ENCODE results near the gene MAP3K5. TPM values are rescaled to one million over a fixed set of nuclear protein-coding genes. Genes with fewer than 3 reads are reported as not detected.

The MAP3K5 gene
- polyA plus RNA-seq, 1 experiment = 2.5 TPM

- POLR2A ChIA-PET = no interaction called here
These were observed 280.4 kb downstream of the MAP3K5 start for GRCh38 chr6:136511926-136512325.

GRCh38 chr6:136511397-136511796, 280.9 kb downstream of the MAP3K5 start:
- CTCF ChIA-PET = interaction anchor here (1.4 kb wide), 1 partner anchor 10 kb away, joined by 3 read pairs; no protein-coding TSS in a partner anchor
- H3K27me3 ChIP-seq (ENCODE audit: control insufficient read depth, insufficient read depth, low read length) = no peaks in the 10 kb centered on the region; the same call in 1 of the 2 replicates
- no peak for DNase-seq (ENCODE audit: low read depth)
- H3K36me3 ChIP-seq (ENCODE audit: control insufficient read depth, insufficient read depth, low read length) = no peaks in the 10 kb centered on the region
- TF ChIP-seq CTCF (IDR thresholded peaks at IDR 0.05; ENCODE audit: insufficient read depth, low read depth, low read length) = no peak
- POLR2A ChIA-PET = no interaction called here
- no peak overlapping the region for H3K4me3 ChIP-seq (ENCODE audit: low read depth, low read length)

More at GRCh38 chr6:136511926-136512325, 280.4 kb downstream of the MAP3K5 start:
- no peaks in the 10 kb centered on the region; the same call in 1 of the 2 replicates for H3K27me3 ChIP-seq (ENCODE audit: control insufficient read depth, insufficient read depth, low read length)
- no peak overlapping the region for H3K4me3 ChIP-seq (ENCODE audit: low read depth, low read length)
- CTCF ChIA-PET = interaction anchor here (1.4 kb wide), 1 partner anchor 9 kb away, joined by 3 read pairs; no protein-coding TSS in a partner anchor
- no peak for DNase-seq (ENCODE audit: low read depth)
- no peak for TF ChIP-seq CTCF (IDR thresholded peaks at IDR 0.05; ENCODE audit: insufficient read depth, low read depth, low read length)
- H3K36me3 ChIP-seq (ENCODE audit: control insufficient read depth, insufficient read depth, low read length) = no peaks in the 10 kb centered on the region

DNA sequence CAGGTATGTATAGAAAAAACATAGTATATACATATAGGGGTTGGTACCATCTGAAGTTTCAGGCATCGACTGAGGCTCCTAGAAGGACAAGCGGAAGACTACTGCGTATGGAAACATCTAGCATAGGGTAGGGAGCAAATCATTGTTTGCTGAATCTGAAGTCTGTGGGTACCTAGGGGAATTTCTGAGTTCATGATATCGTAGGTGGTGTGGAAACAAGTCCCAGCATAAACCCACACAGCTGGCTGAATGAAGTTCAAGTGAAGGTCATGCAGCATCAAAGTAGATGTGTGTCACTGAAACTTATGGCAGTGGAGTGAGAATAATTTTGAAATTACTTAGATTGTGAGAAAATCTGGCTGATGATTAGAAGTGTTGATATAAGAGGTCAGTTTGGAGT, 281.5 kb downstream of the MAP3K5 start:
- Histone ChIP-seq H3K36me3 (ENCODE audit: control insufficient read depth, insufficient read depth, low read length) (no peaks in the 10 kb centered on the region), H3K4me3 (ENCODE audit: low read depth, low read length) (no peak overlapping the region), H3K27me3 (ENCODE audit: control insufficient read depth, insufficient read depth, low read length) (no peaks in the 10 kb centered on the region; the same call in 1 of the 2 replicates)
- ChIA-PET CTCF (no interaction called here), POLR2A (no interaction called here)
- no peak for DNase-seq (ENCODE audit: low read depth)
- no peak for TF ChIP-seq CTCF (IDR thresholded peaks at IDR 0.05; ENCODE audit: insufficient read depth, low read depth, low read length)

DNA sequence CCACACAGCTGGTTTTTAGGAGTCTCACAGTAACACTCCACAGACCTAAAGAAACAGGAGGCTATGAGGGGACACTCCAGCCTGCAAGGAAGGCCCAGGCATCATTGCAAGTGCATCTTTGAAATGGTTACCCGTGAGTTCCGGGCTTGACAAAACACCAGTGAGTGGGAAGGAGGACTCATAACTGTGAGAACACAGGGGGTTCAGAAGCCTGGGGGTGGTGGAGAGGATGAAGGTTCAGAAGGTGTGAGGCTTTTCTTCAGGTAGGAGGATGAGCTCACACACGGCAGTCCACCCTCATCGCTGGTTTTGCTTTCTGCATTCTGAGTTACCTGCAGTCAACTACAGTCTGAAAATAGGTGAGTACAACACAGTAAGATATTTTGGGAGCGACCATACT, 282.0 kb downstream of the MAP3K5 start:
- H3K4me3 ChIP-seq (ENCODE audit: low read depth, low read length) = no peak overlapping the region
- H3K36me3 ChIP-seq (ENCODE audit: control insufficient read depth, insufficient read depth, low read length) = no peaks in the 10 kb centered on the region
- ChIA-PET CTCF (interaction anchor here (1.8 kb wide), 1 partner anchor 11 kb away, joined by 6 read pairs; no protein-coding TSS in a partner anchor), POLR2A (interaction anchor here (0.5 kb wide), 1 partner anchor 1457 kb away, joined by 3 read pairs; no protein-coding TSS in a partner anchor)
- no peaks in the 10 kb centered on the region; the same call in 1 of the 2 replicates for H3K27me3 ChIP-seq (ENCODE audit: control insufficient read depth, insufficient read depth, low read length)
- no peak for DNase-seq (ENCODE audit: low read depth)
- no peak for TF ChIP-seq CTCF (IDR thresholded peaks at IDR 0.05; ENCODE audit: insufficient read depth, low read depth, low read length)

DNA sequence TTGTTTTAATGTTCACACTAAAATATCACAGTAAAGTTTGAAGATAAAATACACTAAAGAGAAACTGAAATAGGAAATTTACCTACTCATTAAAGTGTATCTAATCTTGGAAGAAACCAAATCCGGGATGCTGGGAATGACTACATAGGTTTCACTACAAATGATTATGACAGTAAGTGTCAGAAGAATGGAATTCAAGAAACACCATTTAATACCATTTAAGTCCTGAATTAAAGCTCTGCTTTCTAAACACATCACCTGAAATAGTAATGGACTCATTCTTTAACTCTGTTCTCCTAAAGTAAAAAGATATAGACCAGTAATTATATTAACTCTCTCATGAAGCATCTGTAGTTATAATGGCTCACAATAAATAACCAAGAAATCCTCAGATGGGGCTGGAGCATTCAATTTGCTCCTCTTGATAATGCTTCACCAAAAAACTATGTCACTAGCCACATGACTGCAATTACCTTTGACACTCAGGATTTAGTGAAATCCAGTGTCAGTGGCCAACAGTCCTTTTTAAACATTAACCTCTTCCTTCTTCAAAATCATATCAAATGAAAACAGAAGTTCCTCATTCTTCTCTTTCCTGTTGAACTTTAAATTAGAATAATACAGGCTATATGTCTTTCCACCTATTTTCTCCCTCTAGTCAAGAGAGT, 283.4 kb downstream of the MAP3K5 start:
- Histone ChIP-seq H3K36me3 (ENCODE audit: control insufficient read depth, insufficient read depth, low read length) (no peaks in the 10 kb centered on the region), H3K27me3 (ENCODE audit: control insufficient read depth, insufficient read depth, low read length) (no peaks in the 10 kb centered on the region; the same call in 1 of the 2 replicates), H3K4me3 (ENCODE audit: low read depth, low read length) (no peak overlapping the region)
- DNase-seq (ENCODE audit: low read depth) = no peak
- ChIA-PET CTCF (interaction anchor here (1.8 kb wide), 1 partner anchor 9 kb away, joined by 6 read pairs; no protein-coding TSS in a partner anchor), POLR2A (no interaction called here)
- TF ChIP-seq CTCF (IDR thresholded peaks at IDR 0.05; ENCODE audit: insufficient read depth, low read depth, low read length) = no peak

Small RNA genes within 50 kb of the gene (small RNA-seq; reads per million reads assigned to genes)
- gene RNA5SP219 (ENCODE audit: insufficient read length, low read depth, low replicate concordance) = not detected

Other genes starting within 250 kb of the MAP3K5 start
- 0.29 and 0.45 TPM in 2 replicates for gene MAP7, start 242.1 kb downstream of the MAP3K5 start, polyA plus RNA-seq (2011; rRNA removed)
- gene PEX7, start 30.1 kb upstream of the MAP3K5 start, polyA plus RNA-seq (2011; rRNA removed) = 5.6 and 8.5 TPM in 2 replicates
- gene SLC35D3, start 129.8 kb upstream of the MAP3K5 start, polyA plus RNA-seq (2011; rRNA removed) = not detected in 2 replicates